ENCODE data around the gene IGSF9B. TPM values are rescaled to one million over a fixed set of nuclear protein-coding genes. Genes with fewer than 3 reads are reported as not detected.
"Not testable (repeated sequence)": the region's sequence is repeated elsewhere in the genome, so short reads cannot be mapped to it uniquely, and the experiment has no call there.

The IGSF9B gene
- total RNA-seq, 1 experiment from 2014 or later, result not detected

DNA sequence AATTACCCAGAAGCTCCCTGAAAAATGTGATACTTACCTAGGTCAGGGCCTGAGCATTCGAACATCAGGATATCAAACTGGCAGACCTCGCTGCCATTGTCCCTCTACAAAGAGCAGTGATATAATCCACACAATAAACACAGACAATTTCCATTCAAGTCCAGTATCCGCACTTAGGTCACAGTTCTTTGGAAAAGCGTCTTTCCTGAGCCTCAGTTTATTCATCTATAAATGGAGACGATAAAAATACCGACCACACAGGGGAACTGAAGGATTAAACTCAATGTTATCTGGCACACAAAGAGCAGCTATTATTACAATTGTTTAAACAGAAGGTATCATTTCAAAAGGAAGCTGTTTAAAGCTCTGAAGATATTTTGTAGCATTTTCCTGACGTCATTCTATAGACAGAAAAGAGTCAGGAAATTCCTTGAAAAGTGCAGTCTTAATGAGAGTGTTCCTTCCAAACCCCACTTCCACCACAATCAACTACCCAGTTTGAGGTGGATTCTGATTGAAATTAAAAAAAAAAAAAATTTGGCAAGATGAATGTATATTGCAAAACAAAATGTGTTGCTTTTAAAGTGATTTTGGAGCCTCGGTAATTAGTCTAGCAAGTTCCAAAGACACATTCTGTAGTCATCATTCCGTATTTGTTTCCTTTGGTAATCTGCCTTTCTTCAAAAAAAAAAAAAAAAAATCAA, 47.2 kb upstream of the IGSF9B start:
- Histone ChIP-seq H3K27ac (no peak overlapping the region), H3K9me2 (ENCODE audit: insufficient read depth) (no peaks in the 10 kb centered on the region), H3F3A (ENCODE audit: insufficient read depth, low read depth) (no peaks in the 10 kb centered on the region), H3K9me3 (ENCODE audit: insufficient read depth, low read depth) (no peaks in the 10 kb centered on the region), H3K4me1 (replicated peaks; ENCODE audit: insufficient read depth) (no peaks in the 10 kb centered on the region), H2AFZ (no peak overlapping the region), H4K20me1 (ENCODE audit: insufficient read depth) (no peaks in the 10 kb centered on the region; the same call in 1 of the 2 replicates), H3K79me2 (ENCODE audit: low read depth) (no peaks in the 10 kb centered on the region), H3K27me3 (ENCODE audit: insufficient read depth, low read depth) (peaks cover 84% of the 10 kb centered on the region), H3K4me2 (no peak overlapping the region), H3K36me3 (ENCODE audit: low read depth) (no peaks in the 10 kb centered on the region), H3K4me3 (no peak overlapping the region)
- no peak for TF ChIP-seq EZH2 (IDR thresholded peaks at IDR 0.05; ENCODE audit: low read depth)
- TF ChIP-seq, protein P1, sequence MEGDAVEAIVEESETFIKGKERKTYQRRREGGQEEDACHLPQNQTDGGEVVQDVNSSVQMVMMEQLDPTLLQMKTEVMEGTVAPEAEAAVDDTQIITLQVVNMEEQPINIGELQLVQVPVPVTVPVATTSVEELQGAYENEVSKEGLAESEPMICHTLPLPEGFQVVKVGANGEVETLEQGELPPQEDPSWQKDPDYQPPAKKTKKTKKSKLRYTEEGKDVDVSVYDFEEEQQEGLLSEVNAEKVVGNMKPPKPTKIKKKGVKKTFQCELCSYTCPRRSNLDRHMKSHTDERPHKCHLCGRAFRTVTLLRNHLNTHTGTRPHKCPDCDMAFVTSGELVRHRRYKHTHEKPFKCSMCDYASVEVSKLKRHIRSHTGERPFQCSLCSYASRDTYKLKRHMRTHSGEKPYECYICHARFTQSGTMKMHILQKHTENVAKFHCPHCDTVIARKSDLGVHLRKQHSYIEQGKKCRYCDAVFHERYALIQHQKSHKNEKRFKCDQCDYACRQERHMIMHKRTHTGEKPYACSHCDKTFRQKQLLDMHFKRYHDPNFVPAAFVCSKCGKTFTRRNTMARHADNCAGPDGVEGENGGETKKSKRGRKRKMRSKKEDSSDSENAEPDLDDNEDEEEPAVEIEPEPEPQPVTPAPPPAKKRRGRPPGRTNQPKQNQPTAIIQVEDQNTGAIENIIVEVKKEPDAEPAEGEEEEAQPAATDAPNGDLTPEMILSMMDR (conservative IDR thresholded peaks at IDR 0.05), result no peak
- CTCF ChIA-PET, result no interaction called here
- DNase-seq, result no peak
- intact Hi-C loops (cut with micrococcal nuclease; ENCODE audit: unreplicated experiment), result no loop called here
- BruUV-seq (replicated peaks), result no TSS peak
- POLR2A ChIA-PET (ENCODE audit: unreplicated experiment), result no interaction called here

DNA sequence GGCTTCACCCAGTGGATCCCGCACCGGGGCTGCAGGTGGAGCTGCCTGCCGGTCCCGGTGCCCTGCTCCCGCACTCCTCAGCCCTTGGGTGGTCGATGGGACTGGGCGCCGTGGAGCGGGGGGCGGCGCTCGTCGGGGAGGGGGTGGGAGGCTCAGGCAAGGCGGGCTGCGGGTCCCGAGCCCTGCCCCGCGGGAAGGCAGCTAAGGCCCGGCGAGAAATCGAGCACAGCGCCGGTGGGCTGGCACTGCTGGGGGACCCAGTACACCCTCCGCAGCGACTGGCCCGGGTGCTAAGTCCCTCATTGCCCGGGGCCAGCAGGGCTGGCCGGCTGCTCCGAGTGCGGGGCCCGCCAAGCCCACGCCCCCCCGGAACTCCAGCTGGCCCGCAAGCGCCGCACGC, 46.1 kb upstream of the IGSF9B start:
- H3K9me3 ChIP-seq (ENCODE audit: insufficient read depth, low read depth); CTCF ChIA-PET; DNase-seq; H3K4me1 ChIP-seq (replicated peaks; ENCODE audit: insufficient read depth); H3K79me2 ChIP-seq (ENCODE audit: low read depth); H3K4me2 ChIP-seq; H3F3A ChIP-seq (ENCODE audit: insufficient read depth, low read depth); intact Hi-C loops (cut with micrococcal nuclease; ENCODE audit: unreplicated experiment); BruUV-seq (replicated peaks); H2AFZ ChIP-seq; H3K9me2 ChIP-seq (ENCODE audit: insufficient read depth); H3K4me3 ChIP-seq; H4K20me1 ChIP-seq (ENCODE audit: insufficient read depth); POLR2A ChIA-PET (ENCODE audit: unreplicated experiment); H3K36me3 ChIP-seq (ENCODE audit: low read depth); H3K27ac ChIP-seq: not testable (repeated sequence)
- peaks cover 85% of the 10 kb centered on the region for H3K27me3 ChIP-seq (ENCODE audit: insufficient read depth, low read depth)

DNA sequence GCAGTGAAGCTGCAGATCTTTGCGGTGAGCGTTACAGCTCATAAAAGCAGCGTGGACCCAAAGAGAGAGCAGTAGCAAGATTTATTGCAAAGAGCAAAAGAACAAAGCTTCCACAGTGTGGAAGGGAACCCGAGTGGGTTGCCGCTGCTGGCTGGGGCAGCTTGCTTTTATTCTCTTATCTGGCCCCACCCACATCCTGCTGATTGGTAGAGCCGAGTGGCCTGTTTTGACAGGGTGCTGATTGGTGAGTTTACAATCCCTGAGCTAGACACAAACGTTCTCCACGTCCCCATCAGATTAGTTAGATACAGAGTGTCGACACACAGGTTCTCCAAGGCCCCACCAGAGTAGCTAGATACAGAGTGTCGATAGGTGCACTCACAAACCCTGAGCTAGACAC, 45.6 kb upstream of the IGSF9B start:
- intact Hi-C loops (cut with micrococcal nuclease; ENCODE audit: unreplicated experiment); H3K79me2 ChIP-seq (ENCODE audit: low read depth); H3K9me3 ChIP-seq (ENCODE audit: insufficient read depth, low read depth); H3K27ac ChIP-seq; BruUV-seq (replicated peaks); H3K4me2 ChIP-seq; H2AFZ ChIP-seq; H3K4me3 ChIP-seq; POLR2A ChIA-PET (ENCODE audit: unreplicated experiment); H3F3A ChIP-seq (ENCODE audit: insufficient read depth, low read depth); CTCF ChIA-PET; H3K9me2 ChIP-seq (ENCODE audit: insufficient read depth); H4K20me1 ChIP-seq (ENCODE audit: insufficient read depth); H3K36me3 ChIP-seq (ENCODE audit: low read depth); H3K4me1 ChIP-seq (replicated peaks; ENCODE audit: insufficient read depth); DNase-seq: not testable (repeated sequence)
- peaks cover 86% of the 10 kb centered on the region for H3K27me3 ChIP-seq (ENCODE audit: insufficient read depth, low read depth)

DNA sequence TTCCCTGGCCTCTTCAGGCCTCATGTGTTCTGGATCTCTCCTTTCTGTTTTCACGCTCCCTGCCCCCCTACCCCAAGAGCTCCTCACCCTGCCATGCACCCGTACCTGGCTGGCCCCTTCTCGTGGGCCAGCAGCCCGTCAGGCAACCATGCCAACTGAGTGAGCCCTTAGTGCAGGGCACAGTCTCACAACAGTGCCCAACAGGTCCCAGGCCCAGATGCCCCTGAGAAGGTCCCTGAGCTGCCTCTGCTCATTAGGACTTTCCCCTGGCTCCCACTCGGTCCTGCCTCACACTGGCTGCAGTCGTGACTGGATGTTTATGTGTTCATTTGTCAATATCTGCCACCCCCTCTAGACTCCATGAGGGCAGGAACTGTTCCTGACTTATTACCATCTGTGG, 44.8 kb upstream of the IGSF9B start:
- Histone ChIP-seq H4K20me1 (ENCODE audit: insufficient read depth) (no peaks in the 10 kb centered on the region; the same call in 1 of the 2 replicates), H3K27ac (no peak overlapping the region), H3K4me2 (no peak overlapping the region), H3K4me1 (replicated peaks; ENCODE audit: insufficient read depth) (no peaks in the 10 kb centered on the region), H3K79me2 (ENCODE audit: low read depth) (no peaks in the 10 kb centered on the region), H3K9me2 (ENCODE audit: insufficient read depth) (no peaks in the 10 kb centered on the region), H3F3A (ENCODE audit: insufficient read depth, low read depth) (no peaks in the 10 kb centered on the region), H3K36me3 (ENCODE audit: low read depth) (no peaks in the 10 kb centered on the region), H2AFZ (no peak overlapping the region), H3K9me3 (ENCODE audit: insufficient read depth, low read depth) (no peaks in the 10 kb centered on the region), H3K27me3 (ENCODE audit: insufficient read depth, low read depth) (peaks cover 89% of the 10 kb centered on the region), H3K4me3 (no peak overlapping the region)
- TF ChIP-seq EZH2 (IDR thresholded peaks at IDR 0.05; ENCODE audit: low read depth), result no peak
- TF ChIP-seq, protein P1 (conservative IDR thresholded peaks at IDR 0.05), result no peak
- ChIA-PET CTCF (no interaction called here), POLR2A (ENCODE audit: unreplicated experiment) (no interaction called here)
- no peak for DNase-seq
- BruUV-seq (replicated peaks), result no TSS peak
- intact Hi-C loops (cut with micrococcal nuclease; ENCODE audit: unreplicated experiment), result no loop called here

All from PC-9 (cell line).